GM10266 (cell line): Measurements from ENCODE around the gene TERT.
A peak's percentile ranks its signal among the peaks of the same experiment; 100 is the strongest.
"Not testable (repeated sequence)": the region's sequence is repeated elsewhere in the genome, so short reads cannot be mapped to it uniquely, and the experiment has no call there.

ENCODE experiments used
- DNase-seq: peaks from one replicate; pipeline ENCODE4 v3.0.0; 2012; ENCODE audit errors: extremely low spot score
- TF ChIP-seq, protein P1 (sequence below): IDR thresholded peaks from 2 replicates; pipeline ENCODE4 v1.5.1; 2012; ENCODE audit warnings: mild to moderate bottlenecking, low read depth; ENCODE audit not compliant: control insufficient read depth, insufficient read depth; ENCODE audit errors: missing control alignments

The TERT gene

DNA sequence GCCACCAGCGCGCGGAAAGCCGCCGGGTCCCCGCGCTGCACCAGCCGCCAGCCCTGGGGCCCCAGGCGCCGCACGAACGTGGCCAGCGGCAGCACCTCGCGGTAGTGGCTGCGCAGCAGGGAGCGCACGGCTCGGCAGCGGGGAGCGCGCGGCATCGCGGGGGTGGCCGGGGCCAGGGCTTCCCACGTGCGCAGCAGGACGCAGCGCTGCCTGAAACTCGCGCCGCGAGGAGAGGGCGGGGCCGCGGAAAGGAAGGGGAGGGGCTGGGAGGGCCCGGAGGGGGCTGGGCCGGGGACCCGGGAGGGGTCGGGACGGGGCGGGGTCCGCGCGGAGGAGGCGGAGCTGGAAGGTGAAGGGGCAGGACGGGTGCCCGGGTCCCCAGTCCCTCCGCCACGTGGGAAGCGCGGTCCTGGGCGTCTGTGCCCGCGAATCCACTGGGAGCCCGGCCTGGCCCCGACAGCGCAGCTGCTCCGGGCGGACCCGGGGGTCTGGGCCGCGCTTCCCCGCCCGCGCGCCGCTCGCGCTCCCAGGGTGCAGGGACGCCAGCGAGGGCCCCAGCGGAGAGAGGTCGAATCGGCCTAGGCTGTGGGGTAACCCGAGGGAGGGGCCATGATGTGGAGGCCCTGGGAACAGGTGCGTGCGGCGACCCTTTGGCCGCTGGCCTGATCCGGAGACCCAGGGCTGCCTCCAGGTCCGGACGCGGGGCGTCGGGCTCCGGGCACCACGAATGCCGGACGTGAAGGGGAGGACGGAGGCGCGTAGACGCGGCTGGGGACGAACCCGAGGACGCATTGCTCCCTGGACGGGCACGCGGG, at the start of gene TERT:
TERT (minus strand) TSS at position 234 of the 815 bp plus-strand sequence; CDS start at position 155, 79 bp downstream.
- TF ChIP-seq, protein P1, sequence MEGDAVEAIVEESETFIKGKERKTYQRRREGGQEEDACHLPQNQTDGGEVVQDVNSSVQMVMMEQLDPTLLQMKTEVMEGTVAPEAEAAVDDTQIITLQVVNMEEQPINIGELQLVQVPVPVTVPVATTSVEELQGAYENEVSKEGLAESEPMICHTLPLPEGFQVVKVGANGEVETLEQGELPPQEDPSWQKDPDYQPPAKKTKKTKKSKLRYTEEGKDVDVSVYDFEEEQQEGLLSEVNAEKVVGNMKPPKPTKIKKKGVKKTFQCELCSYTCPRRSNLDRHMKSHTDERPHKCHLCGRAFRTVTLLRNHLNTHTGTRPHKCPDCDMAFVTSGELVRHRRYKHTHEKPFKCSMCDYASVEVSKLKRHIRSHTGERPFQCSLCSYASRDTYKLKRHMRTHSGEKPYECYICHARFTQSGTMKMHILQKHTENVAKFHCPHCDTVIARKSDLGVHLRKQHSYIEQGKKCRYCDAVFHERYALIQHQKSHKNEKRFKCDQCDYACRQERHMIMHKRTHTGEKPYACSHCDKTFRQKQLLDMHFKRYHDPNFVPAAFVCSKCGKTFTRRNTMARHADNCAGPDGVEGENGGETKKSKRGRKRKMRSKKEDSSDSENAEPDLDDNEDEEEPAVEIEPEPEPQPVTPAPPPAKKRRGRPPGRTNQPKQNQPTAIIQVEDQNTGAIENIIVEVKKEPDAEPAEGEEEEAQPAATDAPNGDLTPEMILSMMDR = no peak
- peak; percentile 85 for DNase-seq

DNA sequence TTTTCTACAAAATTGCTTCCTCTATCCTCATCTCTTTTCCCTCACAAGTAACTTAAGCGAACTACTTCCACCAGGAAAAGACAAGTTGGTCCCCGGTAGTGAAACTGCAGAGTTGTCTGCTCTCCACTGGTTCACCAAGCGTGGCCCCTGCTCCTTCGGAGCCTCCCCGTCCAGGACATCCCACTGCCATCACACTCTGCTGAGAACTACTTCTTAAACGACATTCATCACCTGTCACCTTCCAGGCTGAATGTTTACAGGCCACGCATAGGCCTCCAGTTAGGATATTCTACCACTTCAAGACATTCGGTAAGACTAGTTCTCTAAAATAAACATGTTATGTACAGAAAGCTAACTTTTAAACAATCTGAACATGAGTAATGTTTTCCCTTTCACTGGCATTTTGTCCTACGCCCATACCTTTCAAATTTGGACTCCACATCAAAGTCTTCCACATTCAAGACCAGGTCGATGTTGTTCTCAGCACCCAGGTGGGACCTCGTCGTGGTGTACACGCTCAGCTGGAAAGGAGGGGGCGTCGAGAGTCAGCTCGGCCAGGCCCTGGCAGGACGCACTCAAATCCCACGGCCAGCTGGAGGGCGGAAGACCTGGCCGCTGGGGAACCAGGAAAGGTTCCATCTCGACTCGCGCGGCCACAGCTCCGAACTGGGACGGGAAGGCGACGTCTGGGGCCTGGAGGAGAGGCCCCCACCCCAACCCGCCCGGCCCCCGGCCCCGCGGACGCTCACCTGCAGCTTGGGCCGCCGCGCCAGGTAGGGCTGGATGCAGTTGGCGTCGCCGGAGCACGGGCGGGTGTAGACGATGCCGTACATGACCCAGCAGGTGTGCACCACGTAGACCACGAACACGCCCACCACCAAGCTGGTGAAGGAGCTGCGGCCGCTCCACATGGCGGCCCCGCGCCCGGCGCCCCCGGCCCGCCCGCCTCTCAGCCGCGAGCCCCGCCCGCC, 49.3 kb upstream of the TERT start:
- TF ChIP-seq, protein P1 = no peak
- peak; percentile 55 for DNase-seq

DNA sequence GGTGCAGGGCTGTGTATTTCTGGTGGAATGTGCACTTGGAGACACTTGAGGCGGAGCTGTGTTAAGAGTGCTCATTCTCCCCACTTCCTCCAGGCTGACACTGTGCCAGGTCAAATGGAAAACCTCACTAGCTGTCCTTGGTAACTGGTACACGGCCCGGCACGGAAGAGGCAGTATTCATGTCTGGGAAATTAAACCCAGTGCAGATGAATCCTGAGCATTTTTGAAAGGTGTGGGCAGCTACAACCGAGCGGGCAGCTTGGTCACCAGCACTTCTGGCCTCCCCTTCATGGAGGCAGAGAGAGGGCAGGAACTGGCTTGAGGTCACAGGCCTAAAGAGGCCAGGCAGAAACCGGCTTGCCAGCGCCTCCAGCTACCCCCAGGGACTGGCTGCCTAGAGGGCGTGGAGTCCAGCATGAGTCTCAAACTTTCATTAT, 48.5 kb upstream of the TERT start:
- TF ChIP-seq, protein P1 = no peak
- no peak for DNase-seq

DNA sequence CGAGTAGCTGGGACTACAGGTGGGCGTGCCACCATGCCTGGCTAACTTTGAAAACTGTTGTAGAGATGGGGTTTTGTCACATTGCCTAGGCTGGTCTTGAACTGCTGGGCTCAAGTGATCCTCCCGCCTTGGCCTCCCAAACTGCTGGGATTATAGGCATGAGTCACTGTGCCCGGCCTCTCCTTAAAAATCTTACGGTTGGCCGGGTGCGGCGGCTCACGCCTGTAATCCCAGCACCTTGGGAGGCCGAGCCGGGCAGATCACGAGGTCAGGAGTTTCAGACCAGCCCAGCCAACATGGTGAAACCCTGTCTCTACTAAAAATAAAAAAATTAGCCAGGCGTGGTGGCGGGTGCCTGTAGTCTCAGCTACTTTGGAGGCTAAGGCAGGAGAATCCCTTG, 47.8 kb upstream of the TERT start:
- not testable (repeated sequence) for DNase-seq

DNA sequence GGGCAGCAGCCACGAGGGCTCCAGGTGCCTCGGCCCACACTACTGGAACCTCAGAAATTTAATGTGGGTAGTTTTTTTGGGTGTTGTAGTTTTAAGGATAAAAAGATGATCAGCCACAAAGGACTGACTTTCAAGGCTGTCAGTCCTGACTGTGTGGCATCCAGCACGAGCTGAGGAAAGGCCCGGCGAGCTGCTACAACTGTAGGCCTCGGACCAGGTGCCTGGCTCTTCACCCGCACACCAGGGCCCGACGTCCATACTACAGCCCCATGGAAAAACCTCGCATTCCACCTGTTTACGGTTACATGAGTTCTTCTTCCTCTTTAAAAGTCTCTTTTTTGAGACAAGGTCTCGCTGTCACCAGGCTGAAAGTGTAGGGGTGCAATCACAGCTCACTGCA, 47.4 kb upstream of the TERT start:
- no peak for DNase-seq
- TF ChIP-seq, protein P1 = no peak

DNA sequence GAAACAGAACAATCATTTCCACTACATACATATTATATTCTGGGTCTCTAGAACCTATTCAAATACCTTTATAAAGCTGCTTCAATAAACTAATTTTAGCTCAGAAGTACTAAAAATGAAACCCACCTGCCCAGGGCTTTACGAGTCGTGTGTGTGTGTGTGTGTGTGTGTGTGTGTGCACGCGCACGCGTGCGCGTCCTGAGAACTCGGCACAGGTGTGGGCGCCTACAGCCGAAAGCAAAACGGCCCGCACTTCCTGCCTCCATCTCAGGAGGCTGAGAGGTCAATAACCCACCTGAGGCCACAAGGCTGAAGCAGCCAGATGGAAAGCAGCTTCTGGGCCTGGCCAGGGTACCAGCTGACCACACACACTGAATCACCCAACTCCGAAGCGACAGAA, 47.0 kb upstream of the TERT start:
- TF ChIP-seq, protein P1 = no peak
- DNase-seq = no peak

DNA sequence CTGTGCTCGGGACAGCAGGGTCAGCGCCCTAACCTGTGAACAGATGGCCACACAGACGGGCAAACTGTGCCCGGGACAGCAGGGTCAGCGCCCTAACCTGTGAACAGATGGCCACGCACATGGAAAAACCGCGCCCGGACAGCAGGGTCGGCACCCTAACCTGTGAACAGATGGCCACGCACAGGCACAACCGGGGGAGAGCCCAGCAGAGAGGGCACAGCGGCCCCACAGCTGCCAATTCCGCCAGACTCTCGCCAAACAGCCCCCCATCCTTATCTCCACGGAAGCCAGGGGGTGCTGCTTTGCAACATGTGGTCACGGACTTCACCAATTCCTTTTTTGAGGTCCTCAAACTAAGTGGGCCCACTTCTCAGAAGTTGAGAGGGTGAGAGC, 44.9 kb upstream of the TERT start:
- not testable (repeated sequence) for DNase-seq

DNA sequence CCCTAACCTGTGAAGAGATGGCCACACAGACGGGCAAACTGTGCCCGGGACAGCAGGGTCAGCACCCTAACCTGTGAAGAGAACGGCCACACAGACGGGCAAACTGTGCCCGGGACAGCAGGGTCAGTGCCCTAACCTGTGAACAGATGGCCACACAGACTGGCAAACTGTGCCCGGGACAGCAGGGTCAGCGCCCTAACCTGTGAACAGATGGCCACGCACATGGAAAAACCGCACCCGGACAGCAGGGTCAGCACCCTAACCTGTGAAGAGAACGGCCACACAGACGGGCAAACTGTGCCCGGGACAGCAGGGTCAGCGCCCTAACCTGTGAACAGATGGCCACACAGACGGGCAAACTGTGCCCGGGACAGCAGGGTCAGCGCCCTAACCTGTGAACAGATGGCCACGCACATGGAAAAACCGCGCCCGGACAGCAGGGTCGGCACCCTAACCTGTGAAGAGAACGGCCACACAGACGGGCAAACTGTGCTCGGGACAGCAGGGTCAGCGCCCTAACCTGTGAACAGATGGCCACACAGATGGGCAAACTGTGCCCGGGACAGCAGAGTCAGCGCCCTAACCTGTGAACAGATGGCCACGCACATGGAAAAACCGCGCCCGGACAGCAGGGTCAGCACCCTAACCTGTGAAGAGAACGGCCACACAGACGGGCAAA, 44.4 kb upstream of the TERT start:
- not testable (repeated sequence) for DNase-seq
